ENCODE measurements around the gene ANXA11. TPM values are rescaled to one million over a fixed set of nuclear protein-coding genes. Genes with fewer than 3 reads are reported as not detected.

Gene ANXA11
- total RNA-seq, 1 experiment from 2014 or later, result 93.8 TPM

DNA sequence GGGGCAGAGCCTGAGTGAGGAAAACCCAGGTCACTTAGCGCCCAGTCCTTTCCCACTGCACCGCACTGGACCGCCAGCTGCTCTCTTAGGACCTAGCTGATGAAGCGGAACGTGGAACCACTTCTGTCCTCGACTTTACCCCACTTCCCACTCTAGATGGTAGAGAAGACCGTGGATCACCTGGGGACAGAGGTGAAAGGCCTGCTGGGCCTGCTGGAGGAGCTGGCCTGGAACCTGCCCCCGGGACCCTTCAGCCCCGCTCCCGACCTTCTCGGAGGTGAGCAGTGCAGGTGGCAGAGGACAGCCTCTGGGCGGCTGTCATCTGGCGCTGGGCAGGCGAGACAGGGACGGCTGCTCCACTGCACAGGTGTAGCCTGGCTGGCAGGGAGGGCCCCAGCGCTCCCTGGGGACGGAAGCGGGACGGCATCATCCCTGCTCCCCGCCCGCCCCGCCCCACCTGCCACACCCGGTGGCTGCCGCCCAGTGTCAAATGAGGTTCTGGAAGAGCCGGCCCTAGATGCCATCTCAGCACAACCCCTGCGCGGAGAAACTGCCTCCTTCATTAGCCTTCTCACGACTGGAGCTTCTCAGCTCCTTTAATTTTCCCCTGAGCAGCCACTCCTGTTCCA lies 61.2 kb downstream of the ANXA11 start:
- POLR2A ChIA-PET, result interaction anchor here (0.7 to 3.0 kb wide), 9 partner anchors 10 to 155 kb away, joined by 3 to 13 read pairs (median 4); partner anchors contain the start of genes ANXA11 and TMEM254

DNA sequence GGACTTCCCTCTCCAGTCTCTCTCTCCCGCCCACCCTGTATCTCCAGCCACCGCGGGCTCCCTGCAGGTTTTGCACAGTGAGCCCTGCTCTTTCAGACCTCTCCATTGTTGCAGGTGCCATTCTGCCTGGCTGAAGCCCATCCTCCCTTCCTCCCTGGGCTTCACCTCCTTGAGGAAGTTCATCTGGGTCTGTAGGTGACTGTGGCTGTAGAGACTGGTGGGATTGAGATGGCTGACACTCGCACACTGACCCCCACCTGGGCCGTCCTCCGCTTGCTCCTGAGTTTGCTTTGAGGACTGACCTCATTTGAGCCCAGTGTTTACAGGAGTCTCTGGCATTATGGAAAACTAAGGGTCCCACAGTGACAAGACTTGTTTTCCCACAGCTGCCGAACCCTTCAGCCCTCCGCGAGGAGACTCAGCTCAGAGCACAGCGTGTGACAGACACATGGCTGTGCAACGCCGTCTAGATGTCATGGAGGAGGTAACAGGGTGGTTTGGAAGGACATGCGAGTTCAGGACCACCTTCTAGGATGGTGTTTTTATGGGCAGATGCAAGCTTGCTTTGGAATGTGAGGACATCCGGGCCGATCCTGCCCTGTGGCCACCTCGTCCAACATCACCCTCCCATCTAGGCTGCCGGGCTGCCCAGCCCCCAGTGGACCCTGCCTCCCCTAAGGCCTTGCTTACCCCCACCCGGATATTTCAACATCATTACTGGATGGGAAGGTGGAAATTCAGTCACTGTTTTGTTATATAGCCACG lies 63.5 kb downstream of the ANXA11 start:
- ChIA-PET POLR2A (interaction anchor here (1.7 to 3.0 kb wide), 2 partner anchors 63 kb away, joined by 3 to 13 read pairs; partner anchors contain the start of gene TMEM254), CTCF (interaction anchor here (0.6 to 5.1 kb wide), 4 partner anchors 9 to 214 kb away, joined by 4 to 66 read pairs (median 6); no protein-coding TSS in a partner anchor)
- H3K36me3 Mint-ChIP-seq (ENCODE audit: insufficient read depth, unreplicated experiment), result peaks cover 8% of the 10 kb centered on the region
- H3K27ac Mint-ChIP-seq (ENCODE audit: low read depth, unreplicated experiment), result no peak overlapping the region
- BruUV-seq (replicated peaks), result no TSS peak
- peaks cover 16% of the 10 kb centered on the region for H3K4me1 Mint-ChIP-seq (ENCODE audit: insufficient read depth, unreplicated experiment)
- H3K27me3 Mint-ChIP-seq (ENCODE audit: insufficient read depth, unreplicated experiment), result no peaks in the 10 kb centered on the region
- H3K4me3 Mint-ChIP-seq (ENCODE audit: unreplicated experiment), result no peak overlapping the region
- intact Hi-C loops (cut with micrococcal nuclease), result no loop called here
- TF ChIP-seq, protein P1, sequence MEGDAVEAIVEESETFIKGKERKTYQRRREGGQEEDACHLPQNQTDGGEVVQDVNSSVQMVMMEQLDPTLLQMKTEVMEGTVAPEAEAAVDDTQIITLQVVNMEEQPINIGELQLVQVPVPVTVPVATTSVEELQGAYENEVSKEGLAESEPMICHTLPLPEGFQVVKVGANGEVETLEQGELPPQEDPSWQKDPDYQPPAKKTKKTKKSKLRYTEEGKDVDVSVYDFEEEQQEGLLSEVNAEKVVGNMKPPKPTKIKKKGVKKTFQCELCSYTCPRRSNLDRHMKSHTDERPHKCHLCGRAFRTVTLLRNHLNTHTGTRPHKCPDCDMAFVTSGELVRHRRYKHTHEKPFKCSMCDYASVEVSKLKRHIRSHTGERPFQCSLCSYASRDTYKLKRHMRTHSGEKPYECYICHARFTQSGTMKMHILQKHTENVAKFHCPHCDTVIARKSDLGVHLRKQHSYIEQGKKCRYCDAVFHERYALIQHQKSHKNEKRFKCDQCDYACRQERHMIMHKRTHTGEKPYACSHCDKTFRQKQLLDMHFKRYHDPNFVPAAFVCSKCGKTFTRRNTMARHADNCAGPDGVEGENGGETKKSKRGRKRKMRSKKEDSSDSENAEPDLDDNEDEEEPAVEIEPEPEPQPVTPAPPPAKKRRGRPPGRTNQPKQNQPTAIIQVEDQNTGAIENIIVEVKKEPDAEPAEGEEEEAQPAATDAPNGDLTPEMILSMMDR (IDR thresholded peaks at IDR 0.05; ENCODE audit: unreplicated experiment), result no peak
- H3K9me3 Mint-ChIP-seq (ENCODE audit: unreplicated experiment), result no peaks in the 10 kb centered on the region
- no peak for DNase-seq (ENCODE audit: unreplicated experiment)

More for the DNA sequence above, 61.2 kb downstream of the ANXA11 start:
- no TSS peak for BruUV-seq (replicated peaks)
- peak; percentile 36 for DNase-seq (ENCODE audit: unreplicated experiment)
- CTCF ChIA-PET, result interaction anchor here (0.7 to 5.1 kb wide), 21 partner anchors 9 to 132 kb away, joined by 3 to 66 read pairs (median 4); no protein-coding TSS in a partner anchor
- Mint-ChIP-seq H3K4me1 (ENCODE audit: insufficient read depth, unreplicated experiment) (peaks cover 16% of the 10 kb centered on the region), H3K4me3 (ENCODE audit: unreplicated experiment) (no peak overlapping the region), H3K9me3 (ENCODE audit: unreplicated experiment) (peaks cover 2% of the 10 kb centered on the region), H3K36me3 (ENCODE audit: insufficient read depth, unreplicated experiment) (peaks cover 8% of the 10 kb centered on the region), H3K27ac (ENCODE audit: low read depth, unreplicated experiment) (no peak overlapping the region), H3K27me3 (ENCODE audit: insufficient read depth, unreplicated experiment) (no peaks in the 10 kb centered on the region)
- TF ChIP-seq, protein P1 (IDR thresholded peaks at IDR 0.05; ENCODE audit: unreplicated experiment), result no peak
- intact Hi-C loops (cut with micrococcal nuclease), result no loop called here

GRCh38 chr10:80140251-80140650 lies 65.1 kb downstream of the ANXA11 start:
- CTCF ChIA-PET, result interaction anchor here (1.0 to 5.1 kb wide), 2 partner anchors 10 to 81 kb away, joined by 4 to 66 read pairs; no protein-coding TSS in a partner anchor
- TF ChIP-seq, protein P1 (IDR thresholded peaks at IDR 0.05; ENCODE audit: unreplicated experiment), result no peak
- H3K4me1 Mint-ChIP-seq (ENCODE audit: insufficient read depth, unreplicated experiment), result peaks cover 10% of the 10 kb centered on the region
- POLR2A ChIA-PET, result no interaction called here
- H3K4me3 Mint-ChIP-seq (ENCODE audit: unreplicated experiment), result no peak overlapping the region
- H3K27ac Mint-ChIP-seq (ENCODE audit: low read depth, unreplicated experiment), result no peak overlapping the region
- peaks cover 8% of the 10 kb centered on the region for H3K36me3 Mint-ChIP-seq (ENCODE audit: insufficient read depth, unreplicated experiment)
- no TSS peak for BruUV-seq (replicated peaks)
- H3K27me3 Mint-ChIP-seq (ENCODE audit: insufficient read depth, unreplicated experiment), result no peaks in the 10 kb centered on the region
- DNase-seq (ENCODE audit: unreplicated experiment), result no peak
- H3K9me3 Mint-ChIP-seq (ENCODE audit: unreplicated experiment), result no peaks in the 10 kb centered on the region
- intact Hi-C loops (cut with micrococcal nuclease), result no loop called here

GRCh38 chr10:80139265-80139664 lies 66.1 kb downstream of the ANXA11 start:
- no peak overlapping the region for H3K4me3 Mint-ChIP-seq (ENCODE audit: unreplicated experiment)
- intact Hi-C loops (cut with micrococcal nuclease), result no loop called here

More at GRCh38 chr10:80139265-80139664, 66.1 kb downstream of the ANXA11 start:
- BruUV-seq (replicated peaks), result no TSS peak
- TF ChIP-seq, protein P1 (IDR thresholded peaks at IDR 0.05; ENCODE audit: unreplicated experiment), result no peak
- Mint-ChIP-seq H3K27me3 (ENCODE audit: insufficient read depth, unreplicated experiment) (no peaks in the 10 kb centered on the region), H3K4me1 (ENCODE audit: insufficient read depth, unreplicated experiment) (peaks cover 5% of the 10 kb centered on the region), H3K27ac (ENCODE audit: low read depth, unreplicated experiment) (no peak overlapping the region), H3K9me3 (ENCODE audit: unreplicated experiment) (no peaks in the 10 kb centered on the region), H3K36me3 (ENCODE audit: insufficient read depth, unreplicated experiment) (peaks cover 8% of the 10 kb centered on the region)
- POLR2A ChIA-PET, result interaction anchor here (0.9 kb wide), 1 partner anchor 65 kb away, joined by 3 read pairs; the partner anchor contains the start of gene ANXA11
- CTCF ChIA-PET, result interaction anchor here (1.0 kb wide), 1 partner anchor 9 kb away, joined by 4 read pairs; no protein-coding TSS in a partner anchor
- DNase-seq (ENCODE audit: unreplicated experiment), result no peak
